HG03103 (cell line): ENCODE measurements around the gene CHRNB2.
"Not testable (repeated sequence)": the region's sequence is repeated elsewhere in the genome, so short reads cannot be mapped to it uniquely, and the experiment has no call there.

Source experiments
- ATAC-seq: cut with Tn5 transposase; IDR thresholded peaks from one replicate; pipeline ENCODE4 v1.9.1; 2021; ENCODE audit warnings: low read depth; ENCODE audit not compliant: unreplicated experiment

CHRNB2 gene, protein sequence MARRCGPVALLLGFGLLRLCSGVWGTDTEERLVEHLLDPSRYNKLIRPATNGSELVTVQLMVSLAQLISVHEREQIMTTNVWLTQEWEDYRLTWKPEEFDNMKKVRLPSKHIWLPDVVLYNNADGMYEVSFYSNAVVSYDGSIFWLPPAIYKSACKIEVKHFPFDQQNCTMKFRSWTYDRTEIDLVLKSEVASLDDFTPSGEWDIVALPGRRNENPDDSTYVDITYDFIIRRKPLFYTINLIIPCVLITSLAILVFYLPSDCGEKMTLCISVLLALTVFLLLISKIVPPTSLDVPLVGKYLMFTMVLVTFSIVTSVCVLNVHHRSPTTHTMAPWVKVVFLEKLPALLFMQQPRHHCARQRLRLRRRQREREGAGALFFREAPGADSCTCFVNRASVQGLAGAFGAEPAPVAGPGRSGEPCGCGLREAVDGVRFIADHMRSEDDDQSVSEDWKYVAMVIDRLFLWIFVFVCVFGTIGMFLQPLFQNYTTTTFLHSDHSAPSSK

DNA sequence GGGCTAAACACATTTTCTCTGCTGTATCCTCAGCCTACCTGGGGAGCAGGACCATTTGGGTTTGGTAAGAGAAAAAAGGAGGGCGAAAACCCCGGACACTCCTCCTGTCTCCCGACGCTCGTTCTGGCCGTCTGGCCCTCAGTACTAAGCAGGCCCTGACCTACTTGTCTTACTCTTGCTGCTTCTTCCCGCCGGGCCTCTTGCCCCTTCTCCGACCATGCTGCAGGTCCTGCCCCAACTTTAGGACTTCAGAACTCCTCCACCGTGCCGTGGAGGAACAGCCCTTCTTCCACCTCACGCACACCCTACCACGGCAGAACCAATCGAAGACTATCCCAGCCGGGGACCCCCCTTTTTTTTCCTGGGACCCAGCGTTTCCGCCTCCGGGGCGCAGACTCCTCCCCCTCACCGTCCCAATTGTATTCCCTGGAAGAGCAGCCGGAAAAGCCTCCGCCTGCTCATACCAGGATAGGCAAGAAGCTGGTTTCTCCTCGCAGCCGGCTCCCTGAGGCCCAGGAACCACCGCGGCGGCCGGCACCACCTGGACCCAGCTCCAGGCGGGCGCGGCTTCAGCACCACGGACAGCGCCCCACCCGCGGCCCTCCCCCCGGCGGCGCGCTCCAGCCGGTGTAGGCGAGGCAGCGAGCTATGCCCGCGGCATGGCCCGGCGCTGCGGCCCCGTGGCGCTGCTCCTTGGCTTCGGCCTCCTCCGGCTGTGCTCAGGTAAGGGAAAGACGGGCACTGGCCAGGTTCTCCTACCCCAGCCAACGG is at the start of gene CHRNB2:
TSS of gene CHRNB2 (plus strand) at position 393 of the 771 bp plus-strand sequence. CDS start at position 660, 267 bp downstream.
- ATAC-seq: no peak

DNA sequence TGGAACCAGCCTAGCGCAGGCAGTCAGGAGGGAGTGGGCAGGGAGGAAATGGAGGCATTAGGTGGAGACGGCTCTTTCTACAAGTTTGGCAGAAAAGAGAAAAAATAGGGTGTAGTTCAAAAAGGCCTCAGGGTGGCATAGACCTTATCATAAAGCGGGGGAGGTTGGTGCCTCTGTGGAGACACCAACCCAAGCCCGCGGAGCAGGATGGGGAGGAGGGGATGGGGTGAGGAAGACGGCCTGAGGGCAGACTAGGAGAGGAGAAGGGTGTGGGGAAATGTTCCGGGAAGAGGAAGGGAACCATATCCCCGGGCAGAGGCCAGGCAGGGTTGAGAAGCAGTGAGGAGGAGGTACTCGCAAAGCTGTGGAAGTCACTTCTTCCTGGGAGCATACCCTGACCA is 48.0 kb upstream of the CHRNB2 start:
- ATAC-seq: no peak

DNA sequence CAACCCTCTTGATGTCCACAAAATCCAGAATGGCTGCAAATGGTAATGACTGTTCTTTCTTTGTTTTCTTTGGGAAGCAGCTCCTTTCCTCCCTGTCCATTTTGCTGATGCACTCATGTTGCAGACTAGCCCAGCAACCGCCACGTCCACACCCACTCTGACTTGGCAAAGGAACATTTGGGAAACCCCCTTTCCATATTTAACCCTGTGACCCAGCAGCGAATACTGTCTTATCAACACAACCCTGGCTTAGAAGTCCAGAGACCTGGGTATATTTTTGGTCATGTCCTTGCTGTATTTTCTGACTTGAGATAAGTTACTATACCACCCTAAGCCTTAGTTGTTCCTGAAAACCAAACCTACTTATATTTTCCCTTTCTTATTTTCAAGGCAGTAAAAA is 47.2 kb upstream of the CHRNB2 start:
- no peak for ATAC-seq

DNA sequence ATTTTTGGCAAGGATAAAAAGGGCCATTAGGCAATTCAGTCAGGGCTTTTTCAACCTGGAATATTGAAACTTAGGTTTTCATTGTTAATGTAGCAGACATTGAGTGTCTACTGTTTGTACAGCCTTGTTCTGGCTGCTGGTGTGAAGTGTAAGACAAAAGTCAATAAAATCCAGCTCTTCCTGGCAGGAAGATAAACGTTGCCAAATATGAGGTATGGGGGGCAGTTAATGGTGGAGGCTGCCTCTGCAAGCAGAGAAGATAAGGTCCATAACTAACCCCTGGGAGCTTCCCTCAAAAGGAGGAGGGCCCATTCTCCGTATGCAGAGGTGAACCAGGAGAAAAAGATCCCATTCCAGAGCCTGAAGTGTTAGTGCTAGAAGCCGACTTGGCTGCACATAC is 45.9 kb upstream of the CHRNB2 start:
- ATAC-seq: no peak

DNA sequence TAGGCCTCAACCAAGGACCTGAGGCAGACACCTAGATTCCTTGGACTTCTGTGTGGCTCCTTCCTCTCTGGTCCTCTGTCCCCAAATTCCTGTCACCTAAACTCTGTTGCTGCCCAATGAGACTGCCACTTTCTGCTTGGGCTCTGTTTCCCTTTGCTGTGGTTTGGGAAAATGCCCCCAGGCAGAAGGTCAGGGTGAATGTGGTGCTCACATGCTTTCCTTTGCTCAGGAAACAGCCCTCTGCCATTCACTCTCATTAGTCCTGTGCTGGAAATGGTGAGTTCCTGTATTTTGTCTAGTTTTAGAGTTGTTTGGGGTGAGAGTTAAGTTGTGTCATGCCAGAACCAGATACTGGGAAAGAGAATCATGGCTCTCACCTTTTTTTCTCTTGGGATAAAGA is 42.7 kb upstream of the CHRNB2 start:
- ATAC-seq: no peak

DNA sequence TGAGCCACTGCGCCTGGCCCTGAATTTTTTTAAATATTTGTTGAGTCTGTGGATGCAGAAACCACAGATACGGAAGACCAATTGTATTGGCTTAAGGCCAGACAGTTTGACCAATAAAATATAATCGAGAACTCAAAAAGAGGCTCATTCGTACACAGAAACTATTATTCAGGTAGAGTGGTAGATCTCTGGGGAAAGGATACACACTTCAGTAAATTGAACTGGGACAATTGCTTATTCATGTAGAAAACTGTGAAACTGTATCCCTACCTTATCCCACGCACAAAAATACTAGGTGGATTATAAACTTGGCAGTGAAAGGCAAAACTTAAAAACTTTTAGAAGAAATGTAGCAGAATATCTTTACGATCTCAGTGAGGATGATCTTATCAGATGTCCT is 40.4 kb upstream of the CHRNB2 start:
- ATAC-seq: no peak

DNA sequence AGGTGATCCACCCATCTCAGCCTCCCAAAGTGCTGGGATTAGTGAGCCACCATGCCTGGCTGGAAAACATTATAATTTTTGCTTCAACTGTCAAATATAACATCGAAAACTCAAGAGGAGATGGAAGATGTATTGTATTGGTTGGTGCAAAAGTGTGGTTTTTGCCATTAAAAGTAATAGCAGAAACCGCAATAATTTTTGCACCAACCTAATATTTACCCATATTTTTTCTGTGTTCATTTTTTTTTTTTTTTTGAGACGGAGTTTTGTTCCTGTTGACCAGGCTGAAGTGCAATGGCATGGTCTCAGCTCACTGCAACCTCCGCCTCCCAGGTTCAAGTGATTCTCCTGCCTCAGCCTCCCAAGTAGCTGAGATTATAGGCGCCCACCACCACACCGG is 38.3 kb upstream of the CHRNB2 start:
- ATAC-seq: no peak

DNA sequence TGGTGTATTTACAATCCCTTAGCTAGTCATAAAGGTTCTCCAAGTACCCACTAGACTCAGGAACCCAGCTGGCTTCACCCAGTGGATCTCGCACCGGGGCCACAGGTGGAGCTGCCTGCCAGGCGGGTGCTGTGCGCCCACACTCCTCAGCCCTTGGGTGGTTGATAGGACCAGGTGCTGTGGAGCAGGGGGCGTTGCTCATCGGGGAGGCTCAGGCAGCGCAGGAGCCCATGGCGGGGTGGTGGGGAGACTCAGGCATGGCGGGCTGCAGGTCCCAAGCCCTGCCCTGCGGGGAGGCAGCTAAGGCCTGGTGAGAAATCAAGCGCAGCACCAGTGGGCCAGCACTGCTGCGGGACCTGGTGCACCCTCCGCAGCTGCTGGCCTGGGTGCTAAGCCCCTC is 35.6 kb upstream of the CHRNB2 start:
- not testable (repeated sequence) for ATAC-seq

DNA sequence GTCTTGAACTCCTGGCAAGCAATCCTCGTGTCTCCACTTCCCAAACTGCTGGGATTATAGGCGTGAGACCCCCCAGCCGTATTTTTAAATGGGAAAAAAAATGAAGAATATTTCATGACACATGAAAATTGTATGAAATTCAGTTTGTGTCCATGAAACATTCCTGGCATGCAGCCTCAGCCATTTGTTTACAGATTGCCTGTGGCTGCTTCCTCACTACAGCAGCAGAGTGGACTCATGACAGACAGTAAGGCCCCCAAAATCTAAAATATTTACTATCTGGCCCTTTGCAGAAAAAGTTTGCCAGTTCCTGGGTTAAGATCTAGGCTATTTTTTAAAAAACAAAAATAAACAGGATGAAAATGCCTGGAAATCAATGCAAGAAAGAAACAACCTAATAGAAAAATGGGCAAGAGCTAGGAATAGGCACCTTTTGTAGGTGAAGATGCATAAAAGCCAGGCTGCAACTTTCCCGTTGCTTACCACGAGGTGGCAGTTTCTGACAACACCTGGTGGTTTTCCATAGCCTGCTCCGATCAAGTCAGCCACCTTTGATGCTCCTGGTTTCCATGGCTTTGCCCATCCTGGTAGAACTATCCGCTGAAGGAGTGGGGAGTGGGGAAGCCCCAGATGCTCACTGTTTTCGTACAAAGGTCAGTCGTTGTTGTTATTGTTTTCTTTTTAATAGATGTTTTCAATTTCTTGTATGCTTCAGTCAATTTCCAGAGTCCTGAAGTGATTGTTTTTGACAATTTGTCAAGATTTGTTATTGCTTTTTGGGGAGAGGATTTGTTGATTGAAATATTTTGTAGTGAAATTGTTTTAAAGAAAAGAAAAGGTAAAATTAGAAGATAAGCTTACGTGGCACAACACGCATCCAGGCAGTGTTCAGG is 33.4 kb upstream of the CHRNB2 start:
- ATAC-seq: no peak

DNA sequence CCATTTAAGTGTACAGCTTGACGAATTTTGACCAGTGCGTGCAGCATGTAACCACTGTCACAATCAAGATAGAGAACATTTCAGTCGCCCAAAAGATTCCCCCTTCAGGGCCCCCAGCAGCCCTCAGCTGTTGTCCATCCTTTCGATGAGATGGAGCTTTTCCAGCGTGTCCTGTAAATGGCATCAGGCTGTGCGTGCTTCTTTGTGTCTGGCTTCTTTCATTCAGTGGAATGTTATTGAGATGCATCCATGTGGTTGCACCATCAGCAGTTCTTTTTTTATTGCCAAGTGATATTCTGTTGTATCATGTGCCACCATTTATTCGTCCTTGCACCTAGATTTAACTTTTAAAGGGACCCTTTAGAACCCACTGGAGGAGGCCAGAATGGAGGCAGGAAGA is 31.0 kb upstream of the CHRNB2 start:
- no peak for ATAC-seq

DNA sequence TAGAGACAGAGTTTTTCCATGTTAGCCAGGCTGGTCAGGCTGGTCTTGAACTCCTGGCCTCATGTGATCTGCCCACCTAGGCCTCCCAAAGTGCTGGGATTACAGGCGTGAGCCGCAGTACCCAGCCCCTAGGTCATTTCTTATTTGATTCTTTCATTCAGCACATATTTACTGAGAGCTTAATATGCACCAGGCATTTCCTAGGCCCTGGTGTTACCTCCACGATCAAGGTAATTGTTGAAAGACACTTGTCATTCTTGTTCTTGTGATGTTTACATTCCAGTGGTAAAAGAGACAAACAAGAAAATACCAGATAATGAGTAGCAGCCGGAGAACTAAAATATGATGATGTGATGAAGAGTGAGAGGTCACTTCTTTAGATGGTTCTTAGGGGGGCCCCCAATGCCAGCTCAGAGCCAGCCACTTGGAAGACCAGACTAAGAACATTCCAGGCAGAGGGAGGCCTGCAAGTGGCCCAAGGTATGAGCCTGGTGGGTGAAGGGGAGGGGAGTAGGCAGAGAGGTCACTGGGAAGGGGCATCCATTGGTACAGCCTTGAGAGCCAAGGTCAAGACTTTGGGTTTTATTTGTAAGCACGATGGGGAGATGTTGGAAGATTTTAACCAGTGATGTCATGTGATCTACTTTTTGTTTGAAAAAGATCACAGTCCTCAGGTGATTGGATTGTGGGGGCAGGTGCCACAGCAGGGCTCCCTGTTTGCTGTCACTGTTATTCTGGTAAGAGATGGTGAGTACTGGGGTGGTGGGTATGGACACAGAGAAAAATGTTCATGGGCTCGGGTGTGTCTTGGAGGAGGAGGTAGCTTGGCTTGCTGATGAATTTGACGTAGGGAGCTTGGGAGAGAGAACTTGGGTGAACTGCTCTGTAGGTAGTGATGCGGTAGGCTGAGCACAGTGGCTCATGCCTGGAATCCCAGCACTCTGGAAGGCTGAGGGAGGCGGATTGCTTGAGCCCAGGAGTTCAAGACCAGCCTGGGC is 27.8 kb upstream of the CHRNB2 start:
- ATAC-seq: no peak

DNA sequence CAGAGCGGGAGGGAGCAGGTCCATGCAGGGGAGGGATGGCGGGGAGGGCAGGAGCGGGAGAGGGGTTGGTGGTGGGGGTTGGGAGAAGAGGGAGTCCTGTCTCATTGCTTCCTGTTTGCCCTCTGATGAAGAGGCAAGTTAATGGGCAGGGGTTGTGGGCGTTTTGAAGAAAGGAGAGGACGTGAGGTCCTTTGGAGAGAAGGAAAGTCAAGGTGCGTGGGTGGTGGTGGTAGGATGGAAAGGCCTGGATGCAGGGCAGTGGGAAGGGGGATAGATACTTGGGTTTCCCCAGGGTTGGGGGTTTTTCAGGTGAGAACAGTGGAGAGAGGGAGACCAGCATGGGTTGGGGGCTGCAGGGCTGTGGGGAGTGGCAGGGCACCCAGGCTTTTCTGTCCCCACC is 26.3 kb upstream of the CHRNB2 start:
- no peak for ATAC-seq

DNA sequence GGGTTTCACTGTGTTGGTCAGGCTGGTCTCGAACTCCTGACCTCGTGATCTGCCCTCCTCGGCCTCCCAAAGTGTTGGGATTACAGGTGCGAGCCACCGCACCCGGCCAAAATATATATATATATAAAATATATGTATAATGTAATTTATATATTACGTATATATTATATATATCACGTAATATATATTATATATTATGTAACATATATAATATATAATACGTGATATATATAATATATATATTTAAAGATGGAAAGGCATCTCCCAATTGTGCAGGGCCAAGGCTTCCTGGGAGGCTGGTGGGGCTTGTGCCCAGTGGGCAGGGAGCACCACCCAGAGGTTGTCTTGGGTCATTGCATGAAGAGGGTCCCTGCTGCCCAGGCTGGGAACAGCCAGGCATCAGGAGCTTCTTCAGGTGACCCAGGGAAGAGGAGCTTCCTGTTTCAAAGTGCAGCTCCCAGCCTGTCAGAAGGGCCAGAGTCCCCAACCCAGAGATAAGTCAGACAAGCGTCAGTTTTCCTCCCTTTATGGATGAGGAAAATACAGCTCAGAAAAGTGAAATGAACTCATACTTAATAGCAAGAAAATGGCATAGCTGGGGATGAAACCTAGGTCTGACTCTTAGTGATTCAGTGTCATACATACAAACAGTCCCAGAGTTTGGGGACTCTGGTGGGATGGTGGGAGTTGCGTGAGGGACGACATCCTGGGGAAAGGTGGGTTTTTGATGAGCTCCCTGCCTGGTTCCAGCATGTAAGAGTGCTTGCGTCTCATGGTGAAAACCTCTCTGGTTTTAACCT is 21.1 kb upstream of the CHRNB2 start:
- ATAC-seq: no peak

DNA sequence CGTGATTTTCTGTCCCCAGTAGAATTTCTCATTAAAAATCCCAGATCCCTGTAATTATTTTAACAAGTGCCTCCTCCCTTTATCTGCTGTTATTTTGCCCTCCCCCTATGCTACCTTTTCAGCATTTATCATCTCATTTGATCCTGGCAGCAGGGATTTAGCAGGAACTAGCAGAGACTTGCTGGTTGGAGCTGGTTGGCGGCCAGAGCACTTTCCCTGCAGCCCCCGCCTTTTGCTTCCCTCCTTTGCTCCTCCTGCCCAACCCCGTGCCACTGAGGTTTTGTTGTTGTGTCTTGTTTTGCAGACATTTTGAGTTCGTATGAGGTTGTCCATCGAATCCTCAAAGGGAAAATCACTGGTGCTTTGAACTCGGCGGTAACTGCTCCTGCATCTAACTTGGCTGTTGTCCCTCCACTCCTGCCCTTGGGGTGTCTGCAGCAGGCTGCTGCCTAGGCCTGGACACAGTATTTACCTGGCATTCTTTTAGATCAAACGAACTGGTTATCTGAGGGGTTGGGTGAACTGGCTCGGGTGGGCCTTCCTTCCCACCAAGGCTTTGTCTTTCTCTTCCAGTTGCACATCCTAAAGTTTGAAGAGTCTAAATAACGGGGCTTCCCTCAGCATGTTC is 20.4 kb upstream of the CHRNB2 start:
- no peak for ATAC-seq

DNA sequence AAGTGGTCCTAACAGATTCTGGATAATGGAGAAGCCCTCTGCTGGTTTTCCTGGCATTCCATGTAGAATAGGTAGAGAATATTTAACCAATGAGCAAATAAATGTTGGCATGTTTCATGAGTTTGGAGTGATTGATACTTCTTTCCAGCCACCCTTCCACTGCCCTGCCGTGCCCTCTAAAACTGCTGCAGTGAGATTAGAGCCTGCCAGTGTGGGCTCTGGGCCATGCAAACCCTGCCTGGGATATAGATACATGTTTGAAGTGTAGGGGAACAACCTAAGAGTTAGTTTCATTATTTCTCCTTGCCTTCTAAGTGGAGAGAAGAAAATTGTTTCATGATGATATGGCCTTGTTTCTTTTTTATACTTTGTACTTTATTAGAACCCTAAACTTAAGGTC is 19.6 kb upstream of the CHRNB2 start:
- ATAC-seq: no peak

DNA sequence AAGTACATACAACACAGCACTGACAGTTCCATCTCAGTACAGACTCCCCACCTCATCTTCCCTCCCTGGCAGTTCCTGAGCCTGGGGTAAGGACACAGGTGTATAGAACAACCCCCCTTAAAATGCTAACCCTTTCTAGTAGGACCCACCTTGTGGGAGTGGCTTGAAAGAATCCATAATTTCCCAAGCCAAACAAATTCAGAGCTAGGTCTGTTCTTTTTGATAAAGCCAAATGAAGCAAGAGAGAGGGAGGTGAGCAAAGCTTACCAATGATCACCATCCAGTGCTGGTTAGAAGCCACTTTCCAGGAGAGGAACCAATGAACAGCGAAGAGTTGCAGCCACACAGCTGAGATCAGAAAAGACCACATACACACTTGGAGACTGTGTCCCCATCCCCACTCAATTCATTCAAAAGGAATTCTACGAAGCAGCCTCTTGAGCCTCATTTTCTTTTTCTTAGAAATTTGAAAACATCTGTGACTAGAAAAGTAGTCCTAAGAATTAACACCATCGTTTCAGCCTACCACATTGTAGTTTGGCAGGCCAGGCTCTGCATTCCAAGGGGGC is 18.3 kb upstream of the CHRNB2 start:
- ATAC-seq: no peak

DNA sequence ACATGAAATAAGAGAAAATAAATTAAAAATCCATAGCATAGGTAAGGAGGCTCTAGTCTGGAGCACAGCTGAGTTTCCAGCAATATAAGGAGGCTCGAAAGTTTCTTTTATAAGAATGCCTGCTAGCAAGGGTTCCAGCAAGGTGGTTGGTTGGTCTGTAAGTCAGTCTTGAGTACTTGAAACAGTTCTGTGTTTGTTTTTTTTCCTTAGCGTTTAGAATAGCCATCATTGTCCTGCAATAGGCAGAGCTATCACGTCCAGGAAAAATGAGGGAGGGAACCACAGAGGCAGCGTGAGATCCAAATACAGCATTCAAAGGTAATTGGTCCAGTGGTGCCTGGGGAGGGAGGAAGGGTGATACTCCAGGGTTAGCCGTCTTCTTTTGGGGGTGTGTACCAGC is 17.5 kb upstream of the CHRNB2 start:
- ATAC-seq: no peak

DNA sequence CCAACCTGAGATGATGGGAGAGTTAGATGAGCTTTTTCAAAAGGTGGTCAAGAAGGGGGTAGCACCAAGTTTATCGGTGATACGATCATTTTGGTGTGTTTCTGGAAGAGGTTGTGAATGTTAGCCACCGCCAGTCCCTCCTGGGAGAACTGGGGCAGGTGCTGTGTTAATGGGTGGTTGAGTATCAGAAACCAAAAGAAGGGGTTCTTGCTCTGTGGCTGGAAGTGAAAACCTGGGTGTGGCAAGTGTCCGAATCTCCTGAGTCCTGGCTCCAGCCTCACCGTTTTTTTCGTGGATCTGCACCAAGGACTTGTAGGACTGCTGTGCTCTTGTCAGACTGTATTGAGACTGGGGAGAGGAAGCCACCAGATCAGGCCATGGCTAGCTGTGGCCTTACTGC is 16.9 kb upstream of the CHRNB2 start:
- ATAC-seq: no peak
